ENCODE data around the gene R3HDM2.
A peak's percentile ranks its signal among the peaks of the same experiment; 100 is the strongest.

The R3HDM2 gene

DNA sequence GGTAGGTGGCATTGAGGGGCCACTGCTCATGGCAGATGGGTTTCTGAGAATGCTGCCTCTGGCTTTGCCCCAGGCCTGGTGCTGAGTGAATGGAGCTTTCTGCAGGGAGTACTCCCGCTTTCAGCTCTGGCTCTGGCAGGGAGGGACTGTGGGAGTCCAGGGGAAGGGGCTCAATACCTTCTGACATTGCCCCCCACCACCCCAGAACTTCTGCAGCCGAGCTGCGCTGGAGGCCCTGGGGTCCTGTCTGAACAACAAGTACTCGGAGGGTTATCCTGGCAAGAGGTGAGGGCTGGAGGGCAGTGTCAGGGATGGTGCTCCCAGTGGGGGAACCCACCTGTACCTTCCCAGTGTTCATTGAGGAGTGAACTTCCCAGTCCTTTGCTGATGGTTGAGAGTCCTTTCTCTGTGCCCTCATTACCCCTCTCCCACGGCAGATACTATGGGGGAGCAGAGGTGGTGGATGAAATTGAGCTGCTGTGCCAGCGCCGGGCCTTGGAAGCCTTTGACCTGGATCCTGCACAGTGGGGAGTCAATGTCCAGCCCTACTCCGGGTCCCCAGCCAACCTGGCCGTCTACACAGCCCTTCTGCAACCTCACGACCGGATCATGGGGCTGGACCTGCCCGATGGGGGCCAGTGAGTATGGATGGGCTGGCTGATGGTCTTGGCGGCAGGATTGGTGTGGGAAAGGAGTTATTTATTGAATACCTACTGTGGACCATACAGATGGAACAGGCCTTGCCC, 199.4 kb downstream of the R3HDM2 start:
- H3K4me3 ChIP-seq (ENCODE audit: low read length), result peak overlapping the region; percentile 97
- H3K4me1 ChIP-seq (ENCODE audit: control insufficient read depth, low read depth, low read length), result peaks cover 31% of the 10 kb centered on the region
- H3K27ac ChIP-seq (ENCODE audit: low read length), result no peak overlapping the region
- H3K27me3 ChIP-seq (ENCODE audit: control insufficient read depth, insufficient read depth, low read length), result peaks cover 74% of the 10 kb centered on the region
- no peaks in the 10 kb centered on the region for H3K9me3 ChIP-seq (ENCODE audit: control insufficient read depth, low read depth, low read length)
- peaks cover 38% of the 10 kb centered on the region for H3K36me3 ChIP-seq (ENCODE audit: control insufficient read depth, low read depth, low read length)
- H3K9ac ChIP-seq (ENCODE audit: low read length), result peak overlapping the region; percentile 100

DNA sequence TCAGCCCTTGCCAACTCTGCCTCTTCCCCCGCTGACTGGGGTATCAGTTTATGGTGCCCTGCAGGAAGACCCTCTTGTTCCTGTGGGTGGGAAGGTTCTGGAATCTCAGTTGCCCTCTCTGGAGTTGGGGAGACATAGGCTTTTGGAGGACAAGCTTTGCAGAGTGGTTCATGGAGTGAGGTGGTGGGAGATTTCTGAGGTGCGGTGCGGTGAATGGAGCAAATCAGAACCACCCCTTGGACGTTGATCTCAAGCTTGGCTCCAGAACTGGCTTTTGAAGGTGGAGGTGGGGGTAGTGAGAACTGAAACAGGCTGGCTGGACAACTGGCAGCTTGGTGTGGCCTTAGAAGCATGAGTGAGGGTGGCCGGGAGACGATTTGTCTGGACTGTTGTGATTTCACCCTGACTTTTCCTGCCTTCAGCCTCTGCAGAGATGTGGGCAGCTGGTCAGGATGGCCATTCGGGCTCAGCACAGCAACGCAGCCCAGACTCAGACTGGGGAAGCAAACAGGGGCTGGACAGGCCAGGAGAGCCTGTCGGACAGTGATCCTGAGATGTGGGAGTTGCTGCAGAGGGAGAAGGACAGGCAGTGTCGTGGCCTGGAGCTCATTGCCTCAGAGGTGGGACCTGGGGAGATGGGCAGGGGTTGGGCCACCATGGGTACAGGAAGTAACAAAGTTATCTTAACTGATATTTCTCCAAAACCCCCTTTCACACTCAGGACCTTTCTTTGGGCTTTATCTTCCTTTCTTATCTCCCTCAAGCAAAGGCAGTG, 200.3 kb downstream of the R3HDM2 start:
- H3K9me3 ChIP-seq (ENCODE audit: control insufficient read depth, low read depth, low read length), result no peaks in the 10 kb centered on the region
- H3K36me3 ChIP-seq (ENCODE audit: control insufficient read depth, low read depth, low read length), result peaks cover 38% of the 10 kb centered on the region
- peaks cover 74% of the 10 kb centered on the region for H3K27me3 ChIP-seq (ENCODE audit: control insufficient read depth, insufficient read depth, low read length)
- peaks cover 30% of the 10 kb centered on the region for H3K4me1 ChIP-seq (ENCODE audit: control insufficient read depth, low read depth, low read length)
- H3K9ac ChIP-seq (ENCODE audit: low read length), result peak overlapping the region; percentile 100
- peak overlapping the region; percentile 98 for H3K27ac ChIP-seq (ENCODE audit: low read length)
- H3K4me3 ChIP-seq (ENCODE audit: low read length), result peak overlapping the region; percentile 97

DNA sequence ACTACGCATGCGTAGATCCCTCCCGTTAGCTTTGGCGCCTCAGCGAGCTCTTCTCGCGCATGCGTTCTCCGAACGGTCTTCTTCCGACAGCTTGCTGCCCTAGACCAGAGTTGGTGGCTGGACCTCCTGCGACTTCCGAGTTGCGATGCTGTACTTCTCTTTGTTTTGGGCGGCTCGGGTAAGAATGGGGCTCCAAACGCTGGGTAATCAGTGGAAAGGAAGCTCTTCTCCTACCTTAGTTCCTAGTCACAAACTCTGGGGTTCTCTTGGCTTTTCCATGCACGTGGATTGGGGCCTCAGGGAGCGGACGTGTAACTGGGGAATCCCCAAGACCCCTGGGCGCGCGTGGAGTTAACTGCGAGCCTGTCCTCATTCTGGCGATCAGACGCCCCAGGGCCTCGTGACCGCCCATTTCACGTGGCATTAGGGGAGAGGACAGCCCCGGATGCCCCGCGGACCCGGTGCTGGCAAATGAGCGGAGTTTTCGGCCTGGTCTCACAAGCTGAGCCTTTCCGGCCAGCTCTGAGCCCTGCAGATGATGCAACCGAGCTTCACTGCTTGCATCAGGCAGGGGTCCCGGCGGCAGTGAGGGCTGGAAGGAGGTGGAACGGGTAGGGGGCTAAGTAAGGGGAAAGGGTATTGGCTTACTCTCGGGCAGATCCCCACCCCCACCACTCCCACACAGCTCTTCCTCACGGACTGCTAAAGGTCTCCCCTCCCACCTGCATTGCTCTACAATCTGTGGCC, 201.0 kb downstream of the R3HDM2 start, which contains the start of gene SHMT2:
Gene SHMT2, plus strand, starts transcription at position 78 of the 747 bp plus-strand sequence. Its CDS starts 68 bp downstream, at position 146.
- H3K36me3 ChIP-seq (ENCODE audit: control insufficient read depth, low read depth, low read length), result peaks cover 38% of the 10 kb centered on the region
- H3K9ac ChIP-seq (ENCODE audit: low read length), result peak within 1 kb of the TSS; percentile 100
- no peaks in the 10 kb centered on the region for H3K9me3 ChIP-seq (ENCODE audit: control insufficient read depth, low read depth, low read length)
- peak within 1 kb of the TSS; percentile 98 for H3K27ac ChIP-seq (ENCODE audit: low read length)
- H3K4me3 ChIP-seq (ENCODE audit: low read length), result peak within 1 kb of the TSS; percentile 97
- H3K27me3 ChIP-seq (ENCODE audit: control insufficient read depth, insufficient read depth, low read length), result peaks cover 74% of the 10 kb centered on the region
- H3K4me1 ChIP-seq (ENCODE audit: control insufficient read depth, low read depth, low read length), result peaks cover 30% of the 10 kb centered on the region

DNA sequence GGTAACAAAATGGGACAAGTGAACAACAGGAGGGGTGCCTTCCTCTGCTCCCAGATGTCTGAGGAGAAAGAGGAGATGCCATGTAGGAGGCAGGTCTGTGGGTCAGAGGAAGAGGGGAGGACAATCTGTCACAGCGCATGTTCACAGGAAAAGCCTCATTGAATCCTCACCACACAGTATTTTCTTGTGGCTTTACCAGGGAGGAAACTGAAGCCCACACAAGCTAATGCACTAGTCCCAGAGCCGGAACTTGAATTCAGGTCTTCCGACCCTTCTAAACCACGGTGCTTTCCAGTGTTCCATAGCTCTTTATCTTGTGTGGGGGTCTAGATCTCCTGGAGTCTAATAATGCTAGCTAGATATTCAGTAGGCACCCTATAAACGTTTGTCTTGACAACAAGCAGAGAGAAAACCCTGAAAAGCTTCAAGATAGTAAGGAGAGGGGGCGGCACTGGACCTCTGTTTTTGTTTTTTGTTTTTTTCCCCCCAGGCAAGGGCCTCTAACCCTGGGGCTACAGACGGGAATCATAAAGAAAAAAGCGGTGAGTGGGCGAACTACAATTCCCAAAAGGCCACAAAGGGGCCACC, 201.7 kb downstream of the R3HDM2 start:
- Histone ChIP-seq H3K36me3 (ENCODE audit: control insufficient read depth, low read depth, low read length) (peaks cover 33% of the 10 kb centered on the region), H3K27me3 (ENCODE audit: control insufficient read depth, insufficient read depth, low read length) (peaks cover 74% of the 10 kb centered on the region), H3K4me1 (ENCODE audit: control insufficient read depth, low read depth, low read length) (peaks cover 30% of the 10 kb centered on the region), H3K9ac (ENCODE audit: low read length) (peak overlapping the region; percentile 100), H3K4me3 (ENCODE audit: low read length) (peak overlapping the region; percentile 97), H3K27ac (ENCODE audit: low read length) (no peak overlapping the region), H3K9me3 (ENCODE audit: control insufficient read depth, low read depth, low read length) (no peaks in the 10 kb centered on the region)

DNA sequence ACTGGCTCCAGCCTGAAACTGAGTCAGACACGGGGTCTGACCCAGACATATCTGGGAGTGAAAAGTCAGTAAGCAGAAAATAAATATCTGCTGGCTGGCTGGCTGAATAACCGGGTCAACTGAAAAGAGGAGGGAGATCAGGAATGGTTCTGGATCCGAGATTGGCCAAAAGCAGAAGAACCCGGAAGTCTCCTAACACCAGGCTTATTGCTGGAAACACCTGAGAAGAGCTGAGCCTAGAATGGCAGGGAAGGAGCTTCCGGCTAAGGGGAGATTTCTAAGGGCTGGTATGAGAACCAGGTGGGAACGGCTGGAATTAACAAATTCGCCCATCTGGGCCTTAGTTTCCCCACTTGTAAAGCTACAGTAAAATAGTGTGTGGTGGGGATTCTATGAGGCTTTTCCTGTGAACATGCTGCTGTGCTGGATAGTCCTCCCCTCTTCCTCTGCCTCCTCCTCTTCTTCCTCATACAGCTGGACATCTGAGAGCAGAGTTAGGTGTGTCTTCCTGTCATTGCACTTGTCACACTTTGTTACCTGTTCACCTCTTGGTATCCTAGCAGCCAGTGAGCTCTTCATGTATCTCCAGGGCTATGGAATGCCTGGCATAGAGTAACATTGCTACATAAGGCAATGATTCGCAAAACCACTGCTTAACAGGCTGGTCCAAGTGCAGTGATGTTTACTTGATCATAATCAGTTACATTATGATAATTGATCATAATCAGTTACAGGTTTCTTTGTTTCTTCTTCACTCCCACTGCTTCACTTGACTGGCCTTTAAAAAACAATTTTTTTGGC, 203.3 kb downstream of the R3HDM2 start:
- H3K36me3 ChIP-seq (ENCODE audit: control insufficient read depth, low read depth, low read length), result peaks cover 17% of the 10 kb centered on the region
- no peak overlapping the region for H3K27ac ChIP-seq (ENCODE audit: low read length)
- no peaks in the 10 kb centered on the region for H3K9me3 ChIP-seq (ENCODE audit: control insufficient read depth, low read depth, low read length)
- H3K27me3 ChIP-seq (ENCODE audit: control insufficient read depth, insufficient read depth, low read length), result peaks cover 74% of the 10 kb centered on the region
- peak overlapping the region; percentile 60 for H3K4me3 ChIP-seq (ENCODE audit: low read length)
- H3K4me1 ChIP-seq (ENCODE audit: control insufficient read depth, low read depth, low read length), result peaks cover 31% of the 10 kb centered on the region
- peak overlapping the region; percentile 13 for H3K9ac ChIP-seq (ENCODE audit: low read length)

DNA sequence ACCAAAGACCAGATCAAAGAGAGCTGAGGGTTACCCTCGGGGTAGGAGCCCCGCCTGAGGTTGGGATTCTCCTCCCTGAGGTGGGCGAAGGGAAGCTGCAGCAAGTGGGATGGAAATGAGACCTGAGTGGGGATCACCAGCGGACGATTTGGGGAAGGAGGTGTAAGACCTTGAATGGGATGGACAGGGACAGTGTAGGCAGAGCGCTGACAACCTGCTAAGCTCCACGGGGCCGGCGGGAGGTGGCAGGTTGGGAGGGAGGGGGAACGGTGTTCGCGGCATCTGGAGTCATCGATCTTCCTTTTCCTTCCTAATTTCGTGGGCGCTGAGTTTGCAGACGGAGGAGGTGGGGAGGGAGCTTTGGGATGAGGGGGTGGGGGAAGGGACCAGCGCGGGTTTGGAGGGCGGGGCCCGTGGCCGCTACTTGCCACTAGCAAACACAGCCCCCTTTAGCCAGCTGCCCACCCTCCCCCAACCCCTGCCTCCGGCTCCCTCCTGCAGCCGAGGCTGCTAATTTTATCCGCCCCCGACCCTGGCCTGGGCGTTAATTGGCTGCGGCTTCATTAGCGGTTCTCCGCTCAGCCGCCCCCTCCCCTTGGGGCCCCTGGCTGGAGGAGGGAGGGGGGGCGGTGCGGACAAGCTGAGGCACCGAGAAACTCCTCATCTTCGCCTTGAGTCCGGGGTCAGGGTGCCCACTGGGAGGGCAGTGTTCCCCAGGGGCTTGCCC, 204.1 kb downstream of the R3HDM2 start:
- Histone ChIP-seq H3K36me3 (ENCODE audit: control insufficient read depth, low read depth, low read length) (peaks cover 9% of the 10 kb centered on the region), H3K4me1 (ENCODE audit: control insufficient read depth, low read depth, low read length) (peaks cover 34% of the 10 kb centered on the region), H3K9ac (ENCODE audit: low read length) (peak overlapping the region; percentile 13), H3K27ac (ENCODE audit: low read length) (no peak overlapping the region), H3K4me3 (ENCODE audit: low read length) (peak overlapping the region; percentile 60), H3K9me3 (ENCODE audit: control insufficient read depth, low read depth, low read length) (no peaks in the 10 kb centered on the region), H3K27me3 (ENCODE audit: control insufficient read depth, insufficient read depth, low read length) (peaks cover 76% of the 10 kb centered on the region)

DNA sequence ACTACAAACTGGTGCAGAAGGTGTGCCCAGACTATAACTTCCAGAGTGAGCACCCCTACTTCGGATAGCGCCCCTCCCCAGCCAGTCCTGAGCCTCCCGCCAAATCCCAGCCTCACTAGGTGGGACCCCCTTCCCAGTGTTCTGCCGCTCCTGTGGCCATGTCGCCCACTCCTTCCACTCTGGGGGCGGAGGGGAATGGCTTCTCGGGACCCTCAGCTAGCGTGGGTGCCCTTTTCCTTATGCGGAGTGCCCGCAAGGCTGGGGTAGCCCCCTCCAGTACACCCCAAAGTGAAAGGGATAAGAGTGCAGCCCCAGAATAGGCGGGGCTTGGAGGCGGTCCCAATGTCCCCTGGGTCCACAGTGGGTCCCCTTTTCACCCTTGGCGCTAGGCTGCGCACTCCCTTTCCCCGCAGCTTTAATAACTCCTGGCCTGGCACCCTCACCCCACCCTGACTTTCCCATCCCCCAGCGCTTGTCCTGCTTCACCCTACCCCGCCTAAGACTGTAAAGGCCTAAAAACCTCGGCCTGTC, 205.1 kb downstream of the R3HDM2 start:
- no peaks in the 10 kb centered on the region for H3K36me3 ChIP-seq (ENCODE audit: control insufficient read depth, low read depth, low read length)

DNA sequence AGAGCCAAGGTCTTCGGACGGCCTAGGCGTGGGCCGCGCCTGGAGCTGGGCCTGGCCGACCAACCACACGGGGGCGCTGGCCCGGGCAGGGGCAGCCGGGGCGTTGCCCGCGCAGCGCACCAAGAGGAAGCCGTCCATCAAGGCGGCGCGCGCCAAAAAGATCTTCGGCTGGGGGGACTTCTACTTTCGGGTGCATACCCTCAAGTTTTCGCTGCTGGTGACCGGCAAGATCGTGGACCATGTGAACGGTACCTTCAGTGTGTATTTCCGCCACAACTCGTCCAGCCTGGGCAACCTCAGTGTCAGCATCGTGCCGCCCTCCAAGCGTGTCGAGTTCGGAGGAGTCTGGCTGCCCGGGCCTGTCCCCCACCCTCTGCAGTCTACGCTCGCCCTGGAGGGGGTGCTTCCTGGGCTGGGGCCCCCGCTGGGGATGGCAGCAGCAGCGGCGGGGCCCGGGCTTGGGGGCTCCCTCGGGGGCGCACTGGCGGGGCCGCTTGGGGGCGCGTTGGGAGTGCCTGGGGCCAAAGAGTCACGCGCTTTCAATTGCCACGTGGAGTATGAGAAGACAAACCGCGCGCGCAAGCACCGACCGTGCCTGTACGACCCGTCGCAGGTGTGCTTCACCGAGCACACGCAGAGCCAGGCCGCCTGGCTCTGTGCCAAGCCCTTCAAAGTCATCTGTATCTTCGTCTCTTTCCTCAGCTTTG, 205.7 kb downstream of the R3HDM2 start:
- Histone ChIP-seq H3K36me3 (ENCODE audit: control insufficient read depth, low read depth, low read length) (no peaks in the 10 kb centered on the region), H3K27ac (ENCODE audit: low read length) (no peak overlapping the region), H3K4me1 (ENCODE audit: control insufficient read depth, low read depth, low read length) (peaks cover 32% of the 10 kb centered on the region), H3K9me3 (ENCODE audit: control insufficient read depth, low read depth, low read length) (no peaks in the 10 kb centered on the region), H3K9ac (ENCODE audit: low read length) (no peak overlapping the region), H3K4me3 (ENCODE audit: low read length) (no peak overlapping the region), H3K27me3 (ENCODE audit: control insufficient read depth, insufficient read depth, low read length) (peaks cover 92% of the 10 kb centered on the region)

More for the DNA sequence above, 205.1 kb downstream of the R3HDM2 start:
- Histone ChIP-seq H3K27me3 (ENCODE audit: control insufficient read depth, insufficient read depth, low read length) (peaks cover 86% of the 10 kb centered on the region), H3K9ac (ENCODE audit: low read length) (no peak overlapping the region), H3K27ac (ENCODE audit: low read length) (no peak overlapping the region), H3K4me3 (ENCODE audit: low read length) (no peak overlapping the region), H3K4me1 (ENCODE audit: control insufficient read depth, low read depth, low read length) (peaks cover 34% of the 10 kb centered on the region), H3K9me3 (ENCODE audit: control insufficient read depth, low read depth, low read length) (no peaks in the 10 kb centered on the region)

DNA sequence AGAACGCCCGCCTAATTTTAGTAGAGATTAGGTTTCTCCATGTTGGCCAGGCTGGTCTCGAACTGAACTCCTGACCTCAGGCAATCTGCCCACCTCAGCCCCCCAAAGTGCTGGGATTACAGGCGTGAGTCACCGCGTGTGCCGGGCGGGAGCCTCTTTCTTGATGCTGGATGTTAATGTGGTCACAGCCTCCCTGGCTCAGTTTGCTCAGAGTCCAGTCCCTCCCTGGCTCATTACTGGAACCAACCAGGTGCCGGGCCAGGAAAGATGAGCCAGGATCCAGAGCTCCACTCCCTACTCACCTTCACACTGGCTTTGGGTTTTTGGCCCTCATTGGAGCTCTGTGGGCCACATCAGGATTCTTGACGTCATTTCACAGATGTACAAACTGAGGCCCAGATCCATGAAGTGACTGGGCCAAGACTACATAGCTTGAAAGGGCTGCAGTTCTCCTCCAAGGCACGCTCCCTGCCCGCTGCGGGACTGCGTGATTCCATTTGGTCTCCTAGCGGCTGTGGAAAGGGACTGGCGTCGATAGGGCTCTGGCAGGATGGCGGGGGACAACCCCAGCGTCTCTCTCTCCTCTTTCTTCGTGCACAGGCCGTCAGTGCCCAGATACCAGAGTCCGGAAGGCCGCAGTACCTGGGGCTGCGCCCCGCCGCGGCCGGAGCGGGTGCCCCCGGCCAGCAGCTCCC, 206.4 kb downstream of the R3HDM2 start:
- Histone ChIP-seq H3K9ac (ENCODE audit: low read length) (no peak overlapping the region), H3K27ac (ENCODE audit: low read length) (no peak overlapping the region), H3K36me3 (ENCODE audit: control insufficient read depth, low read depth, low read length) (no peaks in the 10 kb centered on the region), H3K27me3 (ENCODE audit: control insufficient read depth, insufficient read depth, low read length) (peaks cover 99% of the 10 kb centered on the region), H3K4me1 (ENCODE audit: control insufficient read depth, low read depth, low read length) (peaks cover 38% of the 10 kb centered on the region), H3K9me3 (ENCODE audit: control insufficient read depth, low read depth, low read length) (no peaks in the 10 kb centered on the region), H3K4me3 (ENCODE audit: low read length) (no peak overlapping the region)
